Esophagus muscularis mucosa (tissue), 3 donors: ENCODE results near the gene MAGED1.

ENCODE experiments used
- POLR2AphosphoS5 ChIP-seq, 2 donors: sonication (generic); formaldehyde crosslinking; IDR thresholded peaks; one replicate each; pipeline ENCODE4 v1.6.1; 2017; ENCODE audit warnings: antibody characterized with exemption in 2 of 2
- TF ChIP-seq, protein P1 (sequence below), 3 experiments: fragments of 200-600 bp in 2 of 3; fragments of 450-650 bp in 1 of 3; sonication (generic) in 2 of 3; IDR thresholded peaks; one replicate each; pipeline ENCODE4 v1.5.1; 2017 to 2019; ENCODE audit warnings: antibody characterized with exemption in 3 of 3, mild to moderate bottlenecking in 2 of 3, moderate library complexity in 1 of 3

DNA sequence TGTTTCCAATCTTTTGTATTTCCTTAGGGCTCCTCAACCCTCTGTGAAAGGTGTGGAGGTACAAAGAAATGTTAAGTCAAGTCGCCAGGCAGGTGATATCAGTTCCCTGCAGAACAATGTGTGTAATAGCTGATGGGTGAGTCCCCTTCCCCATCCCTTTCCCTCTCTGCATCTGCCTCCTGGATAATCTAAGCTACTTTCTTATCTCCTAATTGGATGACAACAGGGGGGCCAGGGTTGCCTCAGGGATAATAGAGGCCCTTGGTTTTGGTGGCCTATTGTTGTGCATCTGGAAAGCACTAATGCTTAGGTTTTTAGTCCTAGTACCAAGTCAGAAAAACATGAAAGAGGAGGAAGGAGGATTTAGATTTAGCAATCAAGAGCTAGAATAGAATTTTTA, 29.1 kb downstream of the MAGED1 start:
- TF ChIP-seq, protein P1, sequence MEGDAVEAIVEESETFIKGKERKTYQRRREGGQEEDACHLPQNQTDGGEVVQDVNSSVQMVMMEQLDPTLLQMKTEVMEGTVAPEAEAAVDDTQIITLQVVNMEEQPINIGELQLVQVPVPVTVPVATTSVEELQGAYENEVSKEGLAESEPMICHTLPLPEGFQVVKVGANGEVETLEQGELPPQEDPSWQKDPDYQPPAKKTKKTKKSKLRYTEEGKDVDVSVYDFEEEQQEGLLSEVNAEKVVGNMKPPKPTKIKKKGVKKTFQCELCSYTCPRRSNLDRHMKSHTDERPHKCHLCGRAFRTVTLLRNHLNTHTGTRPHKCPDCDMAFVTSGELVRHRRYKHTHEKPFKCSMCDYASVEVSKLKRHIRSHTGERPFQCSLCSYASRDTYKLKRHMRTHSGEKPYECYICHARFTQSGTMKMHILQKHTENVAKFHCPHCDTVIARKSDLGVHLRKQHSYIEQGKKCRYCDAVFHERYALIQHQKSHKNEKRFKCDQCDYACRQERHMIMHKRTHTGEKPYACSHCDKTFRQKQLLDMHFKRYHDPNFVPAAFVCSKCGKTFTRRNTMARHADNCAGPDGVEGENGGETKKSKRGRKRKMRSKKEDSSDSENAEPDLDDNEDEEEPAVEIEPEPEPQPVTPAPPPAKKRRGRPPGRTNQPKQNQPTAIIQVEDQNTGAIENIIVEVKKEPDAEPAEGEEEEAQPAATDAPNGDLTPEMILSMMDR (IDR thresholded peaks at IDR 0.05) = no peak
- no peak for TF ChIP-seq POLR2AphosphoS5 (IDR thresholded peaks at IDR 0.05)
